Ishikawa (cell line): ENCODE results near the gene ATXN1.

ENCODE experiments used
- CEBPB ChIP-seq: IDR thresholded peaks from 2 replicates; pipeline ENCODE4 v1.6.1; 2012
- CREB1 ChIP-seq: IDR thresholded peaks from 2 replicates; pipeline ENCODE4 v1.6.1; 2012; ENCODE audit warnings: low read depth
- EGR1 ChIP-seq: IDR thresholded peaks from 2 replicates; pipeline ENCODE4 v1.6.1; 2012
- EP300 ChIP-seq: IDR thresholded peaks from 2 replicates; pipeline ENCODE4 v1.6.1; 2012; ENCODE audit warnings: borderline replicate concordance
- FOXM1 ChIP-seq: IDR thresholded peaks from 2 replicates; pipeline ENCODE4 v1.6.1; 2012; ENCODE audit warnings: low read depth, borderline replicate concordance
- MAX ChIP-seq: IDR thresholded peaks from 2 replicates; pipeline ENCODE4 v1.6.1; 2012
- NFIC ChIP-seq: IDR thresholded peaks from 2 replicates; pipeline ENCODE4 v1.6.1; 2012
- RAD21 ChIP-seq: IDR thresholded peaks from 2 replicates; pipeline ENCODE4 v1.6.1; 2012; ENCODE audit warnings: low read depth
- REST ChIP-seq: IDR thresholded peaks from 2 replicates; pipeline ENCODE4 v1.6.1; 2012; ENCODE audit warnings: low read depth, mild to moderate bottlenecking
- TAF1 ChIP-seq: IDR thresholded peaks from 2 replicates; pipeline ENCODE4 v1.6.1; 2012; ENCODE audit warnings: low read depth, mild to moderate bottlenecking
- TCF12 ChIP-seq: IDR thresholded peaks from 2 replicates; pipeline ENCODE4 v1.6.1; 2012; ENCODE audit warnings: low read depth
- TEAD4 ChIP-seq: IDR thresholded peaks from 2 replicates; pipeline ENCODE4 v1.6.1; 2012
- USF1 ChIP-seq: IDR thresholded peaks from 2 replicates; pipeline ENCODE4 v1.6.1; 2012
- YY1 ChIP-seq: IDR thresholded peaks from 2 replicates; pipeline ENCODE4 v1.6.1; 2012; ENCODE audit warnings: low read depth
- ZBTB7A ChIP-seq: IDR thresholded peaks from 2 replicates; pipeline ENCODE4 v1.6.1; 2012; ENCODE audit warnings: low read depth

ATXN1 gene

GRCh38 chr6:16553531-16553930 lies 207.7 kb downstream of the ATXN1 start:
- TF ChIP-seq TAF1 (no peak), MAX (no peak), TEAD4 (no peak), TCF12 (no peak), REST (no peak), EGR1 (no peak), ZBTB7A (no peak), RAD21 (no peak), CREB1 (no peak), NFIC (no peak), EP300 (no peak), FOXM1 (no peak), CEBPB (no peak)

- TF ChIP-seq EGR1: no peak
- TF ChIP-seq ZBTB7A: no peak
- no peak for TF ChIP-seq TCF12
- no peak for TF ChIP-seq FOXM1
Measured at GRCh38 chr6:16551466-16551865, 209.8 kb downstream of the ATXN1 start.

- TF ChIP-seq REST (no peak), TCF12 (no peak), EP300 (no peak), ZBTB7A (no peak), FOXM1 (no peak), EGR1 (no peak), YY1 (no peak)
Measured at GRCh38 chr6:16548121-16548520, 213.1 kb downstream of the ATXN1 start.

- TF ChIP-seq CEBPB: no peak
- TF ChIP-seq TCF12: no peak
- no peak for TF ChIP-seq TEAD4
- TF ChIP-seq MAX: no peak
- no peak for TF ChIP-seq RAD21
- no peak for TF ChIP-seq EP300
- TF ChIP-seq ZBTB7A: no peak
- TF ChIP-seq TAF1: no peak
- TF ChIP-seq EGR1: no peak
- no peak for TF ChIP-seq YY1
- TF ChIP-seq FOXM1: no peak
- TF ChIP-seq CREB1: no peak
- TF ChIP-seq REST: no peak
Measured at GRCh38 chr6:16547587-16547986, 213.7 kb downstream of the ATXN1 start.

GRCh38 chr6:16546861-16547260 lies 214.4 kb downstream of the ATXN1 start:
- TF ChIP-seq ZBTB7A (no peak), MAX (no peak), YY1 (no peak), FOXM1 (no peak), RAD21 (no peak), CREB1 (no peak), TAF1 (no peak), CEBPB (no peak), USF1 (no peak), TCF12 (no peak), TEAD4 (no peak), REST (no peak), NFIC (no peak), EP300 (no peak)
